Endothelial cell of umbilical vein (primary cell): ENCODE results near the gene CARD11.

Experiments used
- POLR2A ChIP-seq: IDR thresholded peaks from 2 replicates; pipeline ENCODE4 v1.6.1; 2012; ENCODE audit warnings: low read depth, mild to moderate bottlenecking, control low read depth, low read length
- POLR2AphosphoS5 ChIP-seq: IDR thresholded peaks from 2 replicates; pipeline ENCODE4 v1.6.1; 2012; ENCODE audit warnings: low read depth, mild to moderate bottlenecking, control low read depth, low read length, moderate library complexity; ENCODE audit not compliant: insufficient read depth
- TF ChIP-seq, protein P1 (sequence below): IDR thresholded peaks from 2 replicates; pipeline ENCODE4 v1.6.1; 2011; ENCODE audit not compliant: insufficient read depth, insufficient read length
- TF ChIP-seq, protein P2 (sequence below), 2 donors: IDR thresholded peaks; 1 replicate in 1 of 2; 2 replicates in 1 of 2; pipeline ENCODE4 v1.5.1; 2011; ENCODE audit warnings: low read length in 2 of 2, mild to moderate bottlenecking in 2 of 2, moderate library complexity in 2 of 2, control low read depth in 1 of 2, inconsistent platforms in 1 of 2, low read depth in 1 of 2; ENCODE audit not compliant: insufficient read depth in 1 of 2; ENCODE audit errors: extremely low read depth in 1 of 2

DNA sequence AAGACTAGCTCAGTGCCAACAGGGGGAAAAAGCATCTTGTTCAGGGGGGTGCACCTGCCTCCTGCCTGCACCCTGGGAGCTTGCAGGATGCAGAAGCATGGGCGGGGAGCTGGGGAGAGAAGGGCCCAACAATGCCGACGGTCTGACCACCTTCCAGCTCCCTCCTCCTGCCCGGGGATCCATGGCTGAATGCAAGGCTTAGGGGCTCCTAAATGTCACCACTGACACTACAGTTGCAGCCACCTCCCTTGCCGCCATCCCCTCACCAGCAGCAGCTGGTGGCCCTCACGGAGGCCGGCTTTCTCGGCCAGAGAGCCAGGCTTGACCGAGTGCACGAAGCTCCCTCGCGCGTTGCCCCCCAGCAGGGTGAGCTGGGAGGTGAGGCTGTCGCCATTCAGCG, 120.8 kb downstream of the CARD11 start:
- TF ChIP-seq, protein P1, sequence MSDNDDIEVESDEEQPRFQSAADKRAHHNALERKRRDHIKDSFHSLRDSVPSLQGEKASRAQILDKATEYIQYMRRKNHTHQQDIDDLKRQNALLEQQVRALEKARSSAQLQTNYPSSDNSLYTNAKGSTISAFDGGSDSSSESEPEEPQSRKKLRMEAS = no peak
- TF ChIP-seq, protein P2, sequence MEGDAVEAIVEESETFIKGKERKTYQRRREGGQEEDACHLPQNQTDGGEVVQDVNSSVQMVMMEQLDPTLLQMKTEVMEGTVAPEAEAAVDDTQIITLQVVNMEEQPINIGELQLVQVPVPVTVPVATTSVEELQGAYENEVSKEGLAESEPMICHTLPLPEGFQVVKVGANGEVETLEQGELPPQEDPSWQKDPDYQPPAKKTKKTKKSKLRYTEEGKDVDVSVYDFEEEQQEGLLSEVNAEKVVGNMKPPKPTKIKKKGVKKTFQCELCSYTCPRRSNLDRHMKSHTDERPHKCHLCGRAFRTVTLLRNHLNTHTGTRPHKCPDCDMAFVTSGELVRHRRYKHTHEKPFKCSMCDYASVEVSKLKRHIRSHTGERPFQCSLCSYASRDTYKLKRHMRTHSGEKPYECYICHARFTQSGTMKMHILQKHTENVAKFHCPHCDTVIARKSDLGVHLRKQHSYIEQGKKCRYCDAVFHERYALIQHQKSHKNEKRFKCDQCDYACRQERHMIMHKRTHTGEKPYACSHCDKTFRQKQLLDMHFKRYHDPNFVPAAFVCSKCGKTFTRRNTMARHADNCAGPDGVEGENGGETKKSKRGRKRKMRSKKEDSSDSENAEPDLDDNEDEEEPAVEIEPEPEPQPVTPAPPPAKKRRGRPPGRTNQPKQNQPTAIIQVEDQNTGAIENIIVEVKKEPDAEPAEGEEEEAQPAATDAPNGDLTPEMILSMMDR (IDR thresholded peaks at IDR 0.05; ENCODE audit: extremely low read depth in 1 of 2, insufficient read depth in 1 of 2, low read depth in 1 of 2, low read length in 2 of 2) = no peak
- no peak for TF ChIP-seq POLR2AphosphoS5
- no peak for TF ChIP-seq POLR2A
